ENCODE data around the gene DDRGK1.

DNA sequence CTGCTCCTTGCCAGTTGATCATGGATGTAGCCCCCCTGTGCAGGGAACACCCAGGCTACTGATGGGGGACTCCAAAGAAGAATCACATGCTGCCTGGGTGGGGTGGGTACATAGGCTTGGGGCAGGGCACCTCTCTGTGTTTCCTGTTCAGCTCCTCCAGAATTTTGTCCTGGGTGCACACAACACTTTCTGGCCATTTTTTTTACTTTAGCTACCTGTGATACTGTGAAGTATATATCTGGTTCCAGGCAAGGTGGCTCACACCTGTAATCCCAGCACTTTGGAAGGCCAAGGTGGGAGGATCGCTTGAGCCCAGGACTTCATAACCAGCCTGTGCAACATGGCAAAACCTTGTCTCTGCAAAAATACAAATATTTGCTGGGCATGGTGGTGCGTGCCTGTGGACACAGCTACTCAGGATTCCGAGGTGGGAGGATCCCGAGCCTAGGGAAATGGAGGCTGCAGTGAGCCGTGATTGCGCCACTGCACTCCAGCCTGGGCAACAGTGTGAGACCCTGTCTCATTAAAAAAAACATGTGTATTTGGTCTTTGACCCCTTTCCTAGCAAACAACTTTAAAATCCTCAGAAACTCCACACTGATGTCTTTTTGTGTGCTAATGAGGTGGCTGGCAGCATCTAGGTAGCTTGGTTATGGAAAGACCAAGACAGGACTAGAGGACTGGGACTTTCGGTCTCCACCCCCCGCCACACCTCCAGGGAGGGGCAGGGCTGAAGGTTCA, 20.4 kb upstream of the DDRGK1 start:
- TF ChIP-seq ZNF274 (IDR thresholded peaks at IDR 0.05; ENCODE audit: low read depth, low read length) = no peak
- TF ChIP-seq YY1 (IDR thresholded peaks at IDR 0.05; ENCODE audit: insufficient read depth, insufficient read length) = no peak
